BLaER1 (cell line): ENCODE results near the gene MAPT.

Source experiments
- H3K27ac ChIP-seq: shearing (Covaris generic); formaldehyde crosslinking; 2 replicates; pipeline ENCODE4 v1.8.1; 2022
- H3K27me3 ChIP-seq: shearing (Covaris generic); formaldehyde crosslinking; 2 replicates; pipeline ENCODE4 v1.8.1; 2022
- H3K36me3 ChIP-seq: shearing (Covaris generic); formaldehyde crosslinking; 2 replicates; pipeline ENCODE4 v1.8.1; 2022
- H3K4me1 ChIP-seq: shearing (Covaris generic); formaldehyde crosslinking; 2 replicates; pipeline ENCODE4 v1.8.1; 2022
- H3K4me2 ChIP-seq: shearing (Covaris generic); formaldehyde crosslinking; 2 replicates; pipeline ENCODE4 v1.8.1; 2022
- H3K4me3 ChIP-seq: shearing (Covaris generic); formaldehyde crosslinking; 2 replicates; pipeline ENCODE4 v1.8.1; 2022
- H3K9ac ChIP-seq: shearing (Covaris generic); formaldehyde crosslinking; 2 replicates; pipeline ENCODE4 v1.8.1; 2022
- H3K9me3 ChIP-seq: shearing (Covaris generic); formaldehyde crosslinking; 2 replicates; pipeline ENCODE4 v1.8.1; 2022
- H4K20me1 ChIP-seq: shearing (Covaris generic); formaldehyde crosslinking; 2 replicates; pipeline ENCODE4 v1.8.1; 2022
- Cebpa-rat ChIP-seq: shearing (Covaris generic); IDR thresholded peaks from 2 replicates; pipeline ENCODE4 v1.8.1; 2022

MAPT gene

GRCh38 chr17:45980855-45981254, 86.5 kb downstream of the MAPT start:
- no peak overlapping the region for H3K4me2 ChIP-seq
- H3K9me3 ChIP-seq, result no peaks in the 10 kb centered on the region
- H4K20me1 ChIP-seq, result no peaks in the 10 kb centered on the region
- peaks cover 24% of the 10 kb centered on the region for H3K4me1 ChIP-seq
- H3K27me3 ChIP-seq, result no peaks in the 10 kb centered on the region
- H3K9ac ChIP-seq, result no peak overlapping the region
- H3K36me3 ChIP-seq, result no peaks in the 10 kb centered on the region
- H3K27ac ChIP-seq, result no peak overlapping the region
- no peak overlapping the region for H3K4me3 ChIP-seq
- TF ChIP-seq Cebpa-rat, result no peak

DNA sequence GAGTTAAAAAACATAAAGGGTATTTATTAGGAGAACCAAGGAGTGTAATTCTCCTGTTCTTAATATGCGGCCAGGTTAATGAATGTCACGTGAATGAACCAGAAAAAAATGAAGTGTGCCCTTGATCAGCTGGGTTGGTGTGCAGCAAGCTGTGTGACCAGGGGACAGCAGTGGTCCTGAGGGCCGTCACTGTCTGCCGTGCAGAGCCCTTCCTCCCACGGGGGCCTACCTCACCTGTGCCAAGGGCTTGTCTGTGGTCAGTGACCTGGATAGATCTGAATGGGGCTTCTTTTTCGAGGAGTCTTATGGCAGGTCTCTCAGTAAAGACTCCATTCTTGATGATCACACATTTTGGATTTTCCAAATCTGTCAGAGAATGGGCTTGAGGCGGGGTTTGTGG, 87.0 kb downstream of the MAPT start:
- peaks cover 19% of the 10 kb centered on the region for H3K4me1 ChIP-seq
- no peaks in the 10 kb centered on the region for H3K27me3 ChIP-seq
- no peak overlapping the region for H3K4me2 ChIP-seq

GRCh38 chr17:45982791-45983613, 88.6 kb downstream of the MAPT start:
- no peaks in the 10 kb centered on the region for H3K36me3 ChIP-seq
- peaks cover 9% of the 10 kb centered on the region for H3K4me1 ChIP-seq
- no peak overlapping the region for H3K9ac ChIP-seq
- no peak for TF ChIP-seq Cebpa-rat
- no peak overlapping the region for H3K27ac ChIP-seq
- H3K27me3 ChIP-seq, result no peaks in the 10 kb centered on the region
- H3K4me2 ChIP-seq, result no peak overlapping the region
- no peaks in the 10 kb centered on the region for H4K20me1 ChIP-seq
- H3K9me3 ChIP-seq, result no peaks in the 10 kb centered on the region
- H3K4me3 ChIP-seq, result no peak overlapping the region

More for the DNA sequence above, 87.0 kb downstream of the MAPT start:
- Histone ChIP-seq H4K20me1 (no peaks in the 10 kb centered on the region), H3K9me3 (no peaks in the 10 kb centered on the region), H3K9ac (no peak overlapping the region), H3K27ac (no peak overlapping the region), H3K36me3 (no peaks in the 10 kb centered on the region), H3K4me3 (no peak overlapping the region)
- no peak for TF ChIP-seq Cebpa-rat

GRCh38 chr17:45983614-45984310, 89.4 kb downstream of the MAPT start:
- H3K27ac ChIP-seq, result no peak overlapping the region
- H3K9me3 ChIP-seq, result no peaks in the 10 kb centered on the region
- no peak for TF ChIP-seq Cebpa-rat
- H3K36me3 ChIP-seq, result no peaks in the 10 kb centered on the region
- H3K27me3 ChIP-seq, result no peaks in the 10 kb centered on the region
- peaks cover 7% of the 10 kb centered on the region for H3K4me1 ChIP-seq
- no peak overlapping the region for H3K4me3 ChIP-seq
- no peaks in the 10 kb centered on the region for H4K20me1 ChIP-seq
- no peak overlapping the region for H3K9ac ChIP-seq
- no peak overlapping the region for H3K4me2 ChIP-seq

DNA sequence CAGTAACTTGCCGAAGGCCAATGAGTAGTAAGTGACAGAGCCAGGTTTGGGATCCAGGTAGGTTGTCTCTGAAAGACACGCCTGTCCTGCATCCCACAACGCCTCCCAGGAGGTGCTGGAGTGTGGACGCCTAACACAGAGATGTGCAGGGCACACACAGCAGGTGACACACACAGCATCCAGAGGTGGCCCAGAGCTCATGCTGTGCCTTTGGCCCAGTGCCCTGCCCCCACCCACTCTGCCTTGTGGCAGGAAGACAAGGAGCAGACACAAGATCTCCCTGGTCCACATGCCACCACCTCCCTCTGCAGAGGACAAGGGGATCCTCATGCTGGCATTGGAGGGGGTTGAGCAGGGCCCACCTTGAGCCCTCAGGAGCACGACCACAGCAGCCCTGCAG, 90.0 kb downstream of the MAPT start:
- Histone ChIP-seq H4K20me1 (no peaks in the 10 kb centered on the region), H3K4me1 (peaks cover 7% of the 10 kb centered on the region), H3K9me3 (no peaks in the 10 kb centered on the region), H3K9ac (no peak overlapping the region), H3K4me2 (no peak overlapping the region), H3K27me3 (no peaks in the 10 kb centered on the region), H3K4me3 (no peak overlapping the region), H3K36me3 (no peaks in the 10 kb centered on the region), H3K27ac (no peak overlapping the region)
- TF ChIP-seq Cebpa-rat, result no peak

DNA sequence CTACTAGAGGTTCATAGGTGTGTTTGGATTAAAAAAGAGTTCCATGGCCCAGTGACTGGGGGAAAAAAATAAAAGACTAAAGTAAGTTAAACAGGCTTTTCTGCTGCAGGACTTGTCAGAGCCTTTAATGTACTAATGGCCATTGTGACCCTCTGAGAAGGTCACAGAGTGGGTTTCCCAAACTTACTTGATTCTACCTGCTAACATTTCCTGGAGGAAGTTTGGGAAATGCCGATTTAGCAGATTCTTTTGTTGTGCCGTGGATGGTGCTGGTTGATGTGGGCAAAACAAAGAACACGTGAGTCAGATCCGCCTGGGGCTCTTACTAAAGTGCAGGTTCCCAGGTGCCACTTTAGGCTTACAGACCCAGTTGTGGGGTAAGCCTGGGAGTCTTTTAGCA, 91.1 kb downstream of the MAPT start:
- Histone ChIP-seq H3K9me3 (no peaks in the 10 kb centered on the region), H3K9ac (no peak overlapping the region), H3K27me3 (no peaks in the 10 kb centered on the region), H3K4me1 (peaks cover 7% of the 10 kb centered on the region), H3K27ac (no peak overlapping the region), H3K4me2 (no peak overlapping the region), H4K20me1 (no peaks in the 10 kb centered on the region), H3K4me3 (no peak overlapping the region), H3K36me3 (no peaks in the 10 kb centered on the region)
- TF ChIP-seq Cebpa-rat, result no peak

GRCh38 chr17:45986056-45986455, 91.7 kb downstream of the MAPT start:
- no peak overlapping the region for H3K27ac ChIP-seq
- H3K36me3 ChIP-seq, result no peaks in the 10 kb centered on the region
- no peak overlapping the region for H3K4me2 ChIP-seq
- H3K4me3 ChIP-seq, result no peak overlapping the region
- H4K20me1 ChIP-seq, result no peaks in the 10 kb centered on the region
- H3K27me3 ChIP-seq, result no peaks in the 10 kb centered on the region
- H3K9ac ChIP-seq, result no peak overlapping the region
- TF ChIP-seq Cebpa-rat, result no peak
- H3K4me1 ChIP-seq, result peaks cover 7% of the 10 kb centered on the region
- no peaks in the 10 kb centered on the region for H3K9me3 ChIP-seq

GRCh38 chr17:45987706-45988105, 93.4 kb downstream of the MAPT start:
- no peaks in the 10 kb centered on the region for H3K36me3 ChIP-seq
- no peaks in the 10 kb centered on the region for H3K27me3 ChIP-seq
- no peak overlapping the region for H3K4me2 ChIP-seq
- no peak overlapping the region for H3K4me3 ChIP-seq
- H4K20me1 ChIP-seq, result no peaks in the 10 kb centered on the region
- H3K4me1 ChIP-seq, result peaks cover 7% of the 10 kb centered on the region
- no peak for TF ChIP-seq Cebpa-rat
- no peak overlapping the region for H3K27ac ChIP-seq
- no peaks in the 10 kb centered on the region for H3K9me3 ChIP-seq
- H3K9ac ChIP-seq, result no peak overlapping the region

- Histone ChIP-seq H3K9me3 (no peaks in the 10 kb centered on the region), H3K4me1 (peaks cover 7% of the 10 kb centered on the region), H3K27ac (no peak overlapping the region), H3K36me3 (no peaks in the 10 kb centered on the region), H3K9ac (no peak overlapping the region), H3K4me3 (no peak overlapping the region), H3K4me2 (no peak overlapping the region), H3K27me3 (no peaks in the 10 kb centered on the region), H4K20me1 (no peaks in the 10 kb centered on the region)
- no peak for TF ChIP-seq Cebpa-rat
Measured at GRCh38 chr17:45989759-45990158, 95.4 kb downstream of the MAPT start.

DNA sequence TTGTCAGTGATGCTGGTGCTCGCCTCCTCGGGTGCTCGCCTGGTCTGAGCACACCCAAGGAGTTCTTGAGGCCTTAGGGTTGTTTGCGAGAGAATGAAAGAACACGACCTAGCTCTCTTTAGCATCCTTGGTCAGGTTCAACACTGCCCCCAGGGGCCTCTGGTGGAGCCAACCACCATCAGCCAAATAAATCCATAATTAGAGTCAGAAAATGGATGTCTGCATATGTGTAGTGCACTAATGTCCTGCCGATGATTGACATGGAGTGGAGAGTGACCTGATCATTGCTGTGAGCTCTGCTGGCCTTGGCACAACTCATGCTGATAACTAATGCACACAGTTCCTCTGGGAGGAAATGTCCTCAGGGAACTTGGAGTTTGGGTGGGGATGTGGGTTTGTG, 96.5 kb downstream of the MAPT start:
- no peaks in the 10 kb centered on the region for H3K36me3 ChIP-seq
- no peaks in the 10 kb centered on the region for H4K20me1 ChIP-seq
- no peak for TF ChIP-seq Cebpa-rat
- peaks cover 7% of the 10 kb centered on the region for H3K4me1 ChIP-seq
- no peak overlapping the region for H3K4me2 ChIP-seq
- H3K27ac ChIP-seq, result no peak overlapping the region
- no peaks in the 10 kb centered on the region for H3K9me3 ChIP-seq
- H3K27me3 ChIP-seq, result no peaks in the 10 kb centered on the region
- H3K9ac ChIP-seq, result no peak overlapping the region
- no peak overlapping the region for H3K4me3 ChIP-seq
